HG03571 (cell line): ENCODE data around the gene TAX1BP1.

Experiments used
- ATAC-seq: cut with Tn5 transposase; IDR thresholded peaks from one replicate; pipeline ENCODE4 v1.9.1; 2021; ENCODE audit not compliant: unreplicated experiment

TAX1BP1 gene

GRCh38 chr7:27739909-27740448 is at the start of gene TAX1BP1:
Gene TAX1BP1, plus strand, starts transcription at chr7:27740162. Its CDS starts 8,363 bp downstream, at chr7:27748525.
- peak; percentile 96 for ATAC-seq

- ATAC-seq, result no peak
These were observed 49.3 kb upstream of the TAX1BP1 start for GRCh38 chr7:27690649-27691048.

- ATAC-seq, result no peak
These were observed 46.2 kb upstream of the TAX1BP1 start for GRCh38 chr7:27693794-27694193.

- no peak for ATAC-seq
These were observed 44.9 kb upstream of the TAX1BP1 start for GRCh38 chr7:27695096-27695495.

GRCh38 chr7:27697861-27698430 is 42.0 kb upstream of the TAX1BP1 start:
- ATAC-seq, result no peak

GRCh38 chr7:27699751-27700150 is 40.2 kb upstream of the TAX1BP1 start:
- no peak for ATAC-seq

- no peak for ATAC-seq
These were observed 39.5 kb upstream of the TAX1BP1 start for GRCh38 chr7:27700501-27700900.

- ATAC-seq, result no peak
These were observed 36.8 kb upstream of the TAX1BP1 start for GRCh38 chr7:27703181-27703580.

GRCh38 chr7:27704422-27705199 is 35.4 kb upstream of the TAX1BP1 start:
- ATAC-seq, result no peak

GRCh38 chr7:27705200-27705594 is 34.8 kb upstream of the TAX1BP1 start:
- ATAC-seq, result no peak

- no peak for ATAC-seq
These were observed 31.5 kb upstream of the TAX1BP1 start for GRCh38 chr7:27708485-27708884.

GRCh38 chr7:27709137-27710075 is 30.6 kb upstream of the TAX1BP1 start:
- no peak for ATAC-seq

GRCh38 chr7:27712217-27712616 is 27.7 kb upstream of the TAX1BP1 start:
- no peak for ATAC-seq

- no peak for ATAC-seq
These were observed 25.0 kb upstream of the TAX1BP1 start for GRCh38 chr7:27714831-27715444.

GRCh38 chr7:27723085-27723484 is 16.9 kb upstream of the TAX1BP1 start:
- ATAC-seq, result no peak

GRCh38 chr7:27727058-27727457 is 12.9 kb upstream of the TAX1BP1 start:
- ATAC-seq, result no peak

GRCh38 chr7:27730112-27730511 is 9.8 kb upstream of the TAX1BP1 start:
- ATAC-seq, result no peak

GRCh38 chr7:27734583-27734982 is 5.4 kb upstream of the TAX1BP1 start:
- no peak for ATAC-seq

- no peak for ATAC-seq
These were observed 4.8 kb upstream of the TAX1BP1 start for GRCh38 chr7:27735165-27735564.

GRCh38 chr7:27735831-27736230 is 4.1 kb upstream of the TAX1BP1 start:
- ATAC-seq, result no peak

- ATAC-seq, result no peak
These were observed 2.8 kb upstream of the TAX1BP1 start for GRCh38 chr7:27737178-27737577.
